Vagina (tissue), 2 donors: ENCODE data around the gene IL13. TPM values are rescaled to one million over a fixed set of nuclear protein-coding genes. Genes with fewer than 3 reads are reported as not detected.
"Not testable (repeated sequence)": the region's sequence is repeated elsewhere in the genome, so short reads cannot be mapped to it uniquely, and the experiment has no call there.

Source experiments
- DNase-seq, 2 donors: peaks; one replicate each; pipeline ENCODE4 v3.0.0-alpha.2; 2017; ENCODE audit errors: extremely low spot score in 2 of 2
- H3K27ac ChIP-seq: fragments of 200-600 bp; sonication (generic); one replicate; pipeline ENCODE4 v1.5.1; 2019
- H3K27me3 ChIP-seq: fragments of 200-600 bp; sonication (generic); one replicate; pipeline ENCODE4 v1.5.1; 2019
- H3K36me3 ChIP-seq, 2 donors: fragments of 200-600 bp; sonication (generic); one replicate each; pipeline ENCODE4 v1.5.1; 2017 to 2019
- H3K4me1 ChIP-seq: fragments of 200-600 bp; sonication (generic); one replicate; pipeline ENCODE4 v1.5.1; 2019
- H3K4me3 ChIP-seq, 2 donors: fragments of 200-600 bp; sonication (generic); 1 replicate in 1 of 2; 2 replicates in 1 of 2; pipeline ENCODE4 v1.5.1; 2016 to 2019
- H3K9me3 ChIP-seq: fragments of 200-600 bp; sonication (generic); one replicate; pipeline ENCODE4 v1.5.1; 2019
- CTCF ChIP-seq, 3 experiments: fragments of 450-650 bp in 2 of 3; fragments of 200-600 bp in 1 of 3; sonication (generic) in 1 of 3; IDR thresholded peaks; one replicate each; pipeline ENCODE4 v1.5.1; 2017 to 2019; ENCODE audit warnings: antibody characterized with exemption in 3 of 3, mild to moderate bottlenecking in 2 of 3, moderate library complexity in 2 of 3
- POLR2A ChIP-seq, 2 donors: fragments of 450-650 bp; IDR thresholded peaks; one replicate each; pipeline ENCODE4 v1.6.1; 2017; ENCODE audit warnings: antibody characterized with exemption in 2 of 2, mild to moderate bottlenecking in 2 of 2, moderate library complexity in 2 of 2
- POLR2AphosphoS5 ChIP-seq, 2 donors: sonication (generic); formaldehyde crosslinking; IDR thresholded peaks; one replicate each; pipeline ENCODE4 v1.9.0; 2017; ENCODE audit warnings: antibody characterized with exemption in 2 of 2, mild to moderate bottlenecking in 2 of 2, low read depth in 1 of 2; ENCODE audit not compliant: insufficient read depth in 1 of 2
- intact Hi-C: fragments of 100-400 bp; cut with DNase I; formaldehyde crosslinking; loops from one replicate; pipeline ENCODE4 v1.15.1; 2023
- total RNA-seq: library from RNA; depleted of rRNA; stranded (reverse); fragments of >200 nt; gene quantifications from one replicate; pipeline ENCODE4 v1.2.3, GENCODE V29; 2016

The IL13 gene
- total RNA-seq, 1 donor from 2014 or later: not detected

GRCh38 chr5:132627470-132627869 lies 30.5 kb upstream of the IL13 start:
- no peaks in the 10 kb centered on the region for H3K9me3 ChIP-seq
- DNase-seq: no peak
- no peaks in the 10 kb centered on the region for H3K4me1 ChIP-seq
- H3K4me3 ChIP-seq: no peak overlapping the region
- H3K36me3 ChIP-seq: no peaks in the 10 kb centered on the region
- TF ChIP-seq CTCF (IDR thresholded peaks at IDR 0.05) (no peak), POLR2AphosphoS5 (IDR thresholded peaks at IDR 0.05; ENCODE audit: insufficient read depth in 1 of 2, low read depth in 1 of 2) (no peak), POLR2A (IDR thresholded peaks at IDR 0.05) (no peak)
- H3K27me3 ChIP-seq: no peaks in the 10 kb centered on the region
- H3K27ac ChIP-seq: no peak overlapping the region
- intact Hi-C loops: no loop called here

- Histone ChIP-seq H3K36me3 (no peaks in the 10 kb centered on the region), H3K9me3 (no peaks in the 10 kb centered on the region)
- TF ChIP-seq POLR2AphosphoS5 (IDR thresholded peaks at IDR 0.05; ENCODE audit: insufficient read depth in 1 of 2, low read depth in 1 of 2) (no peak), CTCF (IDR thresholded peaks at IDR 0.05) (no peak), POLR2A (IDR thresholded peaks at IDR 0.05) (no peak)
These were observed 29.2 kb upstream of the IL13 start for GRCh38 chr5:132628814-132629213.

GRCh38 chr5:132629230-132629944 lies 28.6 kb upstream of the IL13 start:
- Histone ChIP-seq H3K36me3 (no peaks in the 10 kb centered on the region), H3K27ac (no peak overlapping the region), H3K27me3 (no peaks in the 10 kb centered on the region), H3K4me1 (no peaks in the 10 kb centered on the region), H3K9me3 (no peaks in the 10 kb centered on the region), H3K4me3 (no peak overlapping the region)
- intact Hi-C loops: no loop called here
- TF ChIP-seq POLR2A (IDR thresholded peaks at IDR 0.05): no peak
- no peak for TF ChIP-seq POLR2AphosphoS5 (IDR thresholded peaks at IDR 0.05; ENCODE audit: insufficient read depth in 1 of 2, low read depth in 1 of 2)
- no peak for TF ChIP-seq CTCF (IDR thresholded peaks at IDR 0.05)
- DNase-seq: no peak

More at GRCh38 chr5:132628814-132629213, 29.2 kb upstream of the IL13 start:
- no peaks in the 10 kb centered on the region for H3K27me3 ChIP-seq
- no peaks in the 10 kb centered on the region for H3K4me1 ChIP-seq
- H3K27ac ChIP-seq: no peak overlapping the region
- H3K4me3 ChIP-seq: no peak overlapping the region
- DNase-seq: no peak
- intact Hi-C loops: no loop called here

GRCh38 chr5:132633587-132633986 lies 24.4 kb upstream of the IL13 start:
- H3K27ac ChIP-seq, H3K4me3 ChIP-seq, DNase-seq, intact Hi-C loops, H3K9me3 ChIP-seq, H3K4me1 ChIP-seq, H3K27me3 ChIP-seq: not testable (repeated sequence)
- peaks cover 0 to 23% of the 10 kb centered on the region in 2 donors for H3K36me3 ChIP-seq

GRCh38 chr5:132635873-132636272 lies 22.1 kb upstream of the IL13 start:
- H3K9me3 ChIP-seq: no peaks in the 10 kb centered on the region
- no peaks in the 10 kb centered on the region for H3K4me1 ChIP-seq
- H3K27ac ChIP-seq: no peak overlapping the region
- intact Hi-C loops: no loop called here
- no peak overlapping the region for H3K4me3 ChIP-seq
- no peak for DNase-seq
- H3K27me3 ChIP-seq: no peaks in the 10 kb centered on the region
- H3K36me3 ChIP-seq: peaks cover 0 to 41% of the 10 kb centered on the region in 2 donors
- TF ChIP-seq CTCF (IDR thresholded peaks at IDR 0.05) (no peak), POLR2AphosphoS5 (IDR thresholded peaks at IDR 0.05; ENCODE audit: insufficient read depth in 1 of 2, low read depth in 1 of 2) (no peak), POLR2A (IDR thresholded peaks at IDR 0.05) (no peak)
